HG03066 (cell line): Measurements from ENCODE around the gene RRP15.

ENCODE experiments used
- ATAC-seq: cut with Tn5 transposase; IDR thresholded peaks from one replicate; pipeline ENCODE4 v1.9.1; 2021; ENCODE audit warnings: low read depth; ENCODE audit not compliant: unreplicated experiment

The RRP15 gene

DNA sequence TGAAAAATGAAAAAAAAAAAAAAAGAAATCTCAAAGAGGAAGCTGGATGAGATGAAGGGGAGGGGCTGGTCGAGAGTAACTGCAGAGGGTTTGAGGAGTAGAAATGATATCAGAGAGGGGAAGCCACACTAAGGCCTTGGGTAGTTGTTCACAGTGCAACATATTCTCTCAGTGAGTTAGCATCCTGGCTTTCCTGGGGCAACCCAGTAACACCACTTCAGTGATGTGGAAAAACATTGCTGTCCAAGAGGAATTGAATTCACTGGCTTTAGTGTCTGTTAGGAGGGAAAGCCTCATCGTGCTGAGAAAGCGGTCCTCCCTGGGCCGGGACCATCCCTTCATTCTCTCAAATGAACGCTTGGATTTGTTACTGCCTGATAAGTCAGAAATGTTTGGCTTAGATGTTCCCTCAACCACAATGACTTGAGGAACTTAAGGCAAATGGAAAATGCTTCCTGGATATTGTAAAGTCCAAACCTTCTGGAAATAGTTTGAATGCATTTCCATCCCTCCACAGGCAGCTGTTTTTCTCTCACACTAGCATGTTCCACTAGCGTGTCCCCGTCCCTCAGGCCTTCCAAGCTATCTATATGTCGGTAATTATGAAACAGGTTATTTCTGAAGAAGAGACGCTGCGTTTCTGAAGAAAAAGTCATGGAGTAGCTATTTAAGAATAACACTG, 72.3 kb downstream of the RRP15 start:
- ATAC-seq: no peak

DNA sequence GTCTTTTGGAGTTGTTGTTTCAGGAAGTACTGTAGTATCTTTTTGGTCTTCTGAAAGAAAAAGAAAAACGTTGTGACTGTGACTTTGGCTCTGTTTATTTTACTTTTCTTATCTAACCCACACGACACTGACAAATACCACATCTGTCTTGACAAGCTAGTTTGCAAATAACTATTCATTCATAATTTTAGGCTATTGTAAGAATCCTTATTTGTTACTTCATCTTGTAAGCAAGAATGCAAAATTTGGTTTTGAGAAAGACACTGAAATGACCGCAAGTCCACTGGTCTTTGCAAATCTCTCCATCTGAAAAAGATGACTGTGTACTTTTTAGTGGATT, 72.8 kb downstream of the RRP15 start:
- no peak for ATAC-seq

DNA sequence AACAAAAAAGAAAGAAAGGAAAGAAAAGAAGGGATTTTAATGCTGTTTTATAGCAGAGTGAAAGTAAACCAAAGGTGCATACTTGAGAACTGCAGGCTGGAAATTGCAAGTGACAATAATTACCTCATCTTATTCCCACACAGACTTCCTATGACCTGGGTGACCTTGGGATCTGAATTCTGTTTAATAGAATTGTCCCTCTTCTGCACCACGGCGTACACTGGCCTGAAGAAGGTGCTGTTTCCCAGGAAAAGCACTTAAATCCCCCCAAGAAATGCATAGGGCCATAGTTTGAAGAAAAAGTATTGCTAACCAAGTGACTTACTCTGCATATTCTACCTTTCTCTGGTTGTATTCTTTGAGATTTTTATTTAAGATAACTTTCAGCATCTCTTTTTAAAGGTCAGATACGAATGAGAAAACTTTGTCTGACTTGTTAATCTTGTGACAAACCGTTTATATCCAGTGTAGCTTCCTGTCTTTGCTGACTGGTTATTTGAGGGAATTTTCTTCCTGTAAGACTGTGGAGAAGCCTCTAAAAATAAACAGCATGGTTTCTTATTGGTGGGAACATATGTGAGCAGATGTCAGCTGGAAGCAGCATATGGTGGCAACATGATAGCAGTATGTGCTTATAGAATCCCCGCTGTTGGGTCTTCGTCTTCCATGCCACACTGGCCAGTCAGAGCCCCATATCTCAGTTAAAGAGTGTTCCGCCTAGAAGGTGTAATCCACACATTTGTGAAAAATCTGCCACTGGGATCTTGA, 76.4 kb downstream of the RRP15 start:
- ATAC-seq: no peak

DNA sequence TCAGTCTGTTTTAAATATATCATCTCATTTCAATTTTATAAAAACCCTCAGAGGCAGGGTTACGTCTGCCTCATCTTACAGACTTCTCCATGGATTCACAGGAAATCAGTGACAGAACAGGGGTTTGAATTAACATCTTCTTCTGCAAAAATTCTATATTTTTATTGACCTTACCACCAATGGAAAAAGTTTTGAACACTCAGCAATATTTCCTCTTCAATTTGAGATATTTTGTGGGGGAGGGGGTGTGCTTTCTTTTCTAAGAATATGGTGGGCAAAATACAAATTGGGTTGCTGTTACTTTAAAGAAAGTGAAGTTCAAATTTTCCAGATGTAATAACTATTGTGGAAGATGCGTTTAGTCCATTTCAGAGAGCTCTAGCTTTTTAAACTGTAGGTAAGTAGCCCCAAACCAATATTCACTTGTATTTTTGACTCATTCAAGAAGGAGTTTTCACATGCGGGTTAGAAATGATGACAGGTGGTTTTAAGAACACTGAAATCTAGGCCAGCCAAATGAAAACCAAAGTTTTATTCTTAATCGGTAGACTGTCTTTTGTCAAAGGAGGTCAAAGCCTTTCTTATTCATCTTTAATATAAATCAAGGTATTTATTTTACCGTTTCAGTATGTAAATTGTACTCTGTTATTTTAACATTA, 77.5 kb downstream of the RRP15 start:
- ATAC-seq: no peak

DNA sequence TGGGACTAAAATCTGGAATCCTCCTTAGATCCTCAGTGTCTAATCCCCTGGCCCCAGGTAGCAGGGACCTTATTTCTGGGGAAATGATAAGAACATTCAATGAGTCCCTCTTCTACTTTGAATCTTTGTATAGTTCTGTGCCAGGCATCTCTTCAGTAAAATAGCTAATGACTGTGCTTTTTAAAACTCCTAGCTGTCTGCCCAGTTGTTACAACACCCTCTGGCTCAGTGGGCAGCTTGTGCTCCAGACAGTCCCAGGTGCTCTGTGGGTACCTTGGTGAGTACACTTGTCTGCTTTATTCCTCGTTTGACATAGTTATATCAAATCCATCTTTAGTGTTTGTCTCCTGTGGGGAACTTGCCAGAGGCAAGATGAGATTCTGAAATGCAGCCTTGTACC, 78.0 kb downstream of the RRP15 start:
- no peak for ATAC-seq

DNA sequence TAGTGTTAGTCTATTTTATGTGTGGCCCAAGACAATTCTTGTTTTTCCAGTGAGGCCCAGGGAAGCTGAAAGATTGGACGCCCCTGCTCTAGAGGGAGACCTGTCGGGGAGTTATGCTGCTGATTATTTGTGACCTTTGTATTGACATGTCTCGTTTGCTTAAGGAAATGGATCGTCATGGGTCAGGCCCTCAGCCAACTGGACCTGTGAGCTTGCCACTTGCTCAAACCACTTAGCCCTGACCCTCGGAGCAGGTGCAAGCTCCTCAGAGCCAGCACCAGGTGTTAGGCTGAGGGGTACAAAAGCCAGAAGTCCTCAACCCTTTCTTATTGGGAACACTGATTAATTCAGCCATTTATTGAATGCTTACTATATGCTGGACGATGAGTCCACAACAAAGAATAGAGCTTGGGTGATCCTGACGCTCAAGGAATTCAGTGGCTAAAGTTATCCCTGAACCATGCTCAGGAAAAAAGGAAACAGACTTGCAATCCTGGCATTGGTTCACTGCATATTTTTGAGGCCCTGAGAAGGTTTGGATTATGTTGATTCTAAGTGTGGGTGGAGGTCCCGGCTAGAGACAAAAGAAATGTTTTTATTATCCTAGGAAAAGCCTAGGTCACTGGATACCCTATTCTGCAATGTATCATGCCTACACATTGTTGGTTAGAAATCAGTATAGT, 79.1 kb downstream of the RRP15 start:
- ATAC-seq: no peak

DNA sequence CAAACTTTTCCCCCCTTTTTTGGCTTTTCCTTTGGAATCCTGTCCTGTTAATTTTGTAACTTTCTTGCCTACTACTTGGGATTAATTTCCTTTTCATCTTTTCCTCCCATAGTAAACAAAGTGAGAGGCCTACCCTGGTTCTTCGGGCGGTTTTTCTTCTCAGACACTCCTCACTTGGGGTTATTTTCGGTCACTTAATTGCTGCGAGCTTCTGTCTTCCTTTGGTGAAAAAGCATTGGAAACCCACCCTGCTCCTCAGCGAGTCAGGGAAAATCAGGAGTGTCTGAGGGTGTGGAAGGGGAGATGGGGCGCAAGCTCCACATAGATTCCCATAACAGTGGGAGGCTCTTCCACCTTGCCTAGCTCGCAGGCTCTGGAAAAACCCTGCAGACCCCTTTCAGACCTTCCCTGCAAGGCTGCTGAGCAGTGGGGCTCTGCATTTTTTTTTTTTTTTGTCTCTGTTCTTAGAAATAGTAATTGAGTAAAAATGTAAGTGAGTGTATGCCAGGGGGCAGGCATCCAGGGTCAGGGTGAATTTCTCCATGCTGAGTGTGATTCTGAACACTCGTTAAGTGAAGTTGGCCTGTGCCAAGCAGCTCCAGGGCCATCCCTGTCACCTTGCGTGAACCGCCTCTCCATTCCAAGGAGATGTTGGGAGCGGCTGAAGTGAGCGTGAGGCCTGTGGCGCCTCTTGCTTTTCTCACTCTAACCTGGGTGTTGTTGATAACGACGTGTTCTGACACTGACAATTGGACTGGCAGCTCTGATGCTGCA, 80.3 kb downstream of the RRP15 start:
- ATAC-seq: no peak

DNA sequence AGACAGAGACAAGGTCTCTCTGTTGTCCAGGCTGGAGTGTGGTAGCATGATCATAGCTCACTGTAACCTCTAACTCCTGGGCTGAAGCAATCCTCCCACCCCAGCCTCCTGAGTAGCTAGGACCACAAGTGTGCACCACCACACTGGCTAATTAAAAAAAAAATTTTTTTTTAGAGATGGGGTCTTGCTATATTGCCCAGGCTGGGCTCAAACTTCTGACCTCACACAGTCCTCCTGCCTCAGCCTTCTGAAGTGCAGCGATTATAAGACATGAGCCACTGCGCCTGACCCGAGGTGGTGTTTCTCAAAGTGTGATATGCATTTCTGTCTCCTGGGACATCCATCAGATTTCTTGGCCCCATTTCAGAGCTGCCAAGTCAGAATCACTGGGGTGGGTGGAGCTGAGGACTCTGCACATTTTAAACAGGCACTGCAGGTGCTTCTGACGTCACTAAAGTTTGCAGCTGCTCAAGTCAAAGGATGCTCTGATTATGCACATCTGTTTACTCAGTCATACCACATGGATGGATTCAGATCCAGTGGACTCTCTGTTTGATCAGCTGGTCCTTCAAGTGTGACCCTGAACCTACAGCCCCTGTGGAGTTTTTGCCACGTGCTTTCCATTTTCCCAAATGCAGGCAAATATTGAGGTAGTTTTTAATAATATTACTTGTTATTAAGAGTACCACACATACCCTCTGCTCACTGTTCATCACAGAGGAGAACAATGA, 81.4 kb downstream of the RRP15 start:
- no peak for ATAC-seq

DNA sequence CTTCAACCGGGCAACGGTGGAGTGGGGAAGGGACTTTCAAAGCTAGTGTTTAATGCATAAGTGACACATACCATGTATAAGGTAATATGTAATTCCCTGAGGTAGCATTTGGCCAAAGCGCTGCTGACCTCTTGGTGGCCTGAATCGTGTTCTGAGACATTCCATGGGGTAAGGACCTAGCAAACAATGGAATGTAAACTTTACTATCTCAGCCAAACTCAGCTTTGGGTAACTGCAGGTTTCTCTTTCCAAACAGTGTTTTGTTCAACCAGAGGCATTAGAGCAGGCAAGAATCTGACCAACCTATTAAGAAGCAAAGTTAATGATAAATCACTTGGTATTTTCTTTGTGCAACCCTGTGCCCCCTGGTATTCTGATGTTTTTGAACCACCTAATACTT, 82.0 kb downstream of the RRP15 start:
- no peak for ATAC-seq

DNA sequence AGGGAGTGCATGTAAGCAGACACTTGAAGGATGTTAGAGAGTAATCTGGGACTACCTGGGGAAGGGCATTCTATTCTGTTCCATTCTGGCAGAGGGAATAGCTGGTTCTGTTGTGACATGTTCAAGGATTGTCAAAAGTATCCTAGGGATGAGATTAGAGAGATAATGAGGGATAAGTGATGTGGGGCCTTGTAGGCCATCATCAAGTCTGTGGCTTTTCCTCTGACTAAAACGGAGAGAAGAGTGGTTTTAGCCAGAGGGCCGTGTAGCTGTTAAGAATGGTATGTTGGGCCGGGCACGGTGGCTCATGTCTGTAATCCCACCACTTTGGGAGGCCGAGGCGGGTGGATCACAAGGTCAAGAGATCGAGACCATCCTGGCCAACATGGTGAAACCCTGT, 83.6 kb downstream of the RRP15 start:
- no peak for ATAC-seq

DNA sequence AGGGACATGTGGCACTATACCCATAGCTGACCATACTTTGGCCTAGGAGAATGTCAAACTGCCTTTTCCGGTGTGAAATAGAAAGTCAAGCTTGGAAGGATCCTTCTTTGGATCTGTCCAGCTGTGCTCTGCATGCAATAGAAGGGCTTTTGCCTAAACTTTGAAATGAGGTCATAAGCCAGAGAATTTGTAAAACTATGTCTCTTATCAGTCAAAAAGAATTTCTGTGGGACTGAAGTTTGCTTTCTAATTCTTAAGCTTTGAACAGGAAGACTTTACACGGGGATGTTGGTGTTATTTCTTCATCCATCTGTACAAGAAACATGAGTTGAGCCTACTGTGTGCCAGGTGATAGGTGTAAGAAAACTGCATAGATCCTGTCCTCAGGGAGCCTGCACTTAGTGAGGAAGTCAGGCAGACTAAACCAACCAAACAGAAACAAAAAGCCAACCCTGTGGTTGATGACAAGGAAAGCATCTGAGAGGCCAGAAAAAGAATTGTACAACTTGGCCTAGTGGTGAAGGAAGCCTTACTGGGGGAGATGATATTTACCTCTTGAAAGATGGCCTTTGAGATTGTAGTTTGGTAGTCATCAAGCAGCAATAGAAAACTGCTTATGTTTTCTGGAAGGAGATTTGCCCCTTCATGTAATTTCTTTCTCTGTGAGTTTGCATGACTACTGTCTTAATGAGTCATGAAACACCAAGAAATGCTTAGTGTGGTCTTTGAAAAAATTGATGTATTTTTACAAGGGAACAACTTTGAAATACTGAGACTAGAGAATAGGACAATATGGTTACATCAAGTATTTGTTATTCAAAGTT, 84.8 kb downstream of the RRP15 start:
- ATAC-seq: no peak

DNA sequence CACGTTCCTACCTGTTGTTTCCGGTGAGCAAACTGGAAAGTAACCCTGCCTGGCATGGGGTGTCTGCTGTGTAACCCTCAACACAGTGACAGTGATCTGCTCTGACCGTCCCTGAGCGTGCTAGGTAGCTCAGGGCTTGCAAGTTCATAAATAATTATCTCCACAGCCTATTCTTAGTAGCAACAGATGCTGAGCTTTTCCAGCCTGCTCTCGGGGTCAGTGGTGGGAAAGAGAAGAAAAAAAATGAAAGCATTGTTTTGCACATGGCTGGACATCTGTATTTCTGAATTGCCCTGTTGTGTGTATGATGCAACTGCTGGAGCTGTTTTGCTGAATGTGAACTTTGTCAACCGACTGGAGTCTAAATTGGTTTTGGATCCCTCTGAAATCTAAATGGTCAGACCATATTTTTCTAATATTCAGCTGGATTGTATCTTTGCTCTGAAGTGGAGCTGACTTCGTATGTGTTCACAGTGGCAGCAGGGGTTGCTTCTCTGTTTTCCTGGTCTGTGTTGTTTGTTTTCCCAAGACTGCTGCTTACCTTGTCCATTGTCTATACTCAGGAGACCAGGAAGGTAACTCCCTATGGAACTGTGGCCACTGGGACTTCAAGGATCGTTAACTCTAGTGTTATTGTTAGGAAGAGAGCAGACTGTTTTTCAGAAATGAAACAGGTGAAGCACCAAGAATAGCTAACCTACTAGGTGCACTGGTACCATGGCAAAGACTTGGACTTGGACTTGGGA, 87.0 kb downstream of the RRP15 start:
- ATAC-seq: no peak

DNA sequence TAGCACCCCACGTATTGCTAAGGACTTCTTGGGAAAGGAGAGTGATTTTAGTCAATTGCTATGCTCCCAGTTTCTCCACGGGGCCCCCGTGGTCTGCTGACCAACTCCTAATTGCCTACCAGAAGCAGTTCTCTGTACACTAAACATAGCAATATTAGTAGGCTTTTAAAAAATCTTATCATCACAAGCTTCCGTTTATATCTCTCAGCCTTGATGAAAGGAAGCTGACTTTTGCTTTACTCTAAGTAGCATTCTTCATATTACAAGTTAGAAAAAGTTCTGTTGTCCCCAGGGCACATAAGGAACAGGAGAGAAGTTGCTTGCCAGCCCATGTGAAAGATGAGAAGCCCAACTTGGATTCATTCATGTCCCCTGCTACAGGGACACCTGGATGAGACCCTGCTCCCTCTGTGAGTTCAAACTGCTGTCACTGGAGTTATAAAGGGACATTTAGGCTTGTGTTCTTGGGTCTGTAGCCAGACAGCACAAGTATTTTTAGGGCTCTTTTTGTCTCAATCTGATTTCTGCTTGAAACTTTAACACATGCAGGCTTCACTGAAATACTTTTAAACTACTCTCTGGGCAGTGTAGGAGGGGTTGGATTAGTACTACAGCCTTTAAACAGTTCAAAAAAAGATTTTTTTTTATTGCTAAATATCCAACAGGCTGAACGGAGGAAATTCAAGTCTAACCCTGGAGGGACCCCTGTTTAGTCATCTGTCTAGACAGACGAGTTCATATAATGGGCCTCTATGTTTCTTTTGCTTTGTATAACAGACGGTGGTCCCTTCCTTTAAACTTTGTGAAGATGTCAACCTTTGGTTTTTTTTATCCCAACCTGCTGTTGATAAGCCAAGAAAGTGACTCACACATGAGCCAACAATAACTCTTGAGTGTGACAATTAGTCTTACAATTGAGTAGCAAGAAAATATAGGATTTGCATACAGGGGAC, 89.6 kb downstream of the RRP15 start:
- ATAC-seq: no peak

DNA sequence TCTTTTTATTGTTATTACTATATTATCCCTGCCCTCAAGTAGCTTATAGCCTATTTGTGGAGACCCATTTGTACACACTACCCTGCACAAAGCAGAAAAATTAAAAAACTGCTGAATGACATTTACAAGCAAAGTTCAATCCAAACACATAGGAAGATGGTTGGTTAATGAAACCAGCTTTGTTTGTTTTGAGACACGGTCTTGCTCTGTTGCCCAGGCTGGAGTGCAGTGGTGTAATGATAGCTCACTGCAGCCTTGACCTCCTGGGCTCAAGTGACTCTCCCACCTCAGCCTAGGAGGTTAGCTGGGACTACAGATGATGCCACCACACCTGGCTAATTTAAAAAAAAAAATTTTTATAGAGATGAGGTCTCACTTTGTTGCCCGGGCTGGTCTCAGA, 91.6 kb downstream of the RRP15 start:
- ATAC-seq: peak; percentile 16

DNA sequence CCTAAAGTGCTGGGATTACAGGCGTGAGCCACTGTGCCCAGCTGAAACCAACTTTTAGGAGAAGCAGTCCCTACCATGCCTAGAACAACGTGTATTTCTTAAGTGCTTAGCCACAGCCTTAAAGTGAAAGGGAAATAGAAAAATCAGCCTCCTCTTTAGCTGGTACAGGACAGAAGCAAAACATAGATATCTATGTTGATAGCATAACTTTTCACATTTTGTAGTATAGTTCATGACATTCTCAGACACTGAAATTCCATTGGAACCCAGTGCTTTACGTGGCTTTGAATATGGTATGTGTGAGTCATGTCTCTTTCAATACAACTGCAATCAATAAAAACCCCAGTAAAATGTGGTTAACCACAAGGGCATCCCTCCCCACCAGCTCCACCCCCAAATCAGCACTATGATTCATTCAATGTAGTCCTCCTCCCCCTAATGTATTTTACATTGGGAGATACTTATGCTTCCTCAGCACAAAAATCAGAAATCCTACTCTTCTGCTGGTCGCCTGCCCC, 92.1 kb downstream of the RRP15 start:
- peak; percentile 75 for ATAC-seq

DNA sequence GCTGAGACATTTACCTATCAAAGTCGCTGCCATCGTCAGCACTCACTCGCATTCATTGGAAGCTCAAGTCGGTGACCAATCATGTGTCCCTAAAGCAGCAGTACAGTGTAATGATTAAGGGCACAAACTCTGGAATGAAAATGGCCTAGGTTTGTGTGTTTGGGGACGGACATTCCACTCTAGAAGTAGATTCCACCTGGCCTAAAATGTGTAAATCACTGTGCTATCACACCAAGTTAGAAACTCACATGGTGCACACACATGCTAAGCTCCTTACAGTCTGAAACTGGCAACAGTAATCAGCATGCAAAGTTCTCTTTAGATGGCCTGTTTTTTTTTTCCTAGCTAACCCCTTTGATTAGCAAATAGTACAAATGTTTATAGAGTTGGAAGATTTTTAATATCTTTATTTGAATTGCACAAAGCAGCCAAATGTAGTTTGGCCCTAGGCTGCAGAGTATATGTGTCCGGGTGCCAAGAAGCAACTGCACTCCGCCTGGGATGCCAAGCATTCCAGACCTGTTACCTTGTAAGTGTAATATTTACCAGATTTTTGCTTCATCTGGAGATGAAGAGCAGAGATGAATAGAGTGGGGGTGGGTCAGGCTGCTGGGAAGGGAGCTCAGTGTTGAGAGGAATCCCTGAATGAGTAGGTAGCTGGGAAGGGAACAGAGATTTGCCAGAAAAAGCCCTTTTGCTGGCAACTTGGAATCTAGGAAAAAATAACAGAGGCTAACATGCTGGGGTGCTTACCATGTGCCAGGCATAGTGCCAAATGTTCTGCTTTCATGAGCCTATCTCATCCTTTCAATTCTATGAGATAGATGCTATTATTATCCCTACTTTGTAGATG, 95.3 kb downstream of the RRP15 start:
- no peak for ATAC-seq
